HG03439 (cell line): ENCODE results near the gene OR4F15.
"Not testable (repeated sequence)": the region's sequence is repeated elsewhere in the genome, so short reads cannot be mapped to it uniquely, and the experiment has no call there.

Experiments used
- ATAC-seq: cut with Tn5 transposase; IDR thresholded peaks from one replicate; pipeline ENCODE4 v1.9.1; 2021; ENCODE audit warnings: mild to moderate bottlenecking, moderate library complexity; ENCODE audit not compliant: unreplicated experiment

The OR4F15 gene, protein sequence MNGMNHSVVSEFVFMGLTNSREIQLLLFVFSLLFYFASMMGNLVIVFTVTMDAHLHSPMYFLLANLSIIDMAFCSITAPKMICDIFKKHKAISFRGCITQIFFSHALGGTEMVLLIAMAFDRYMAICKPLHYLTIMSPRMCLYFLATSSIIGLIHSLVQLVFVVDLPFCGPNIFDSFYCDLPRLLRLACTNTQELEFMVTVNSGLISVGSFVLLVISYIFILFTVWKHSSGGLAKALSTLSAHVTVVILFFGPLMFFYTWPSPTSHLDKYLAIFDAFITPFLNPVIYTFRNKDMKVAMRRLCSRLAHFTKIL

DNA sequence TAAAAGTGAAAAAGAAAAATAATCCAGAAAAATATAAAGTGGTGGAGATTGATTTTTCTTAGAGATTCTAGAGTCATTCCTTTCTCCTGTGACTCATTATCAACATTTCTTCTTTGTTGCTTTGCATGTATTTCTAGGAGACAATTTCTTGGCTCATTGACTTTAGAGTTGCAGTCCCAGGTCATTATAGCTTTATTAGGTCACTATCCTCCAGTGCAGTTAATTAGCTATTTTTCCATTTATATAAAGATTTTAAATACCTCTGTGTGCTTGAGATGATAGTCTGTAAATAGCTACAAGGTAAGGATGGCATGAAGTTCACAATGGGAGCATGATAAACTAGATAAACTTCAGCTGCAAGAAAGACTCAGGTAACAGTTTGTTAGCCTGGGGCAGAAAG lies at the start of gene OR4F15:
TSS of gene OR4F15 (plus strand) at position 301 of the 400 bp plus-strand sequence. CDS start 5,985 bp downstream, outside the sequence.
- no peak for ATAC-seq

DNA sequence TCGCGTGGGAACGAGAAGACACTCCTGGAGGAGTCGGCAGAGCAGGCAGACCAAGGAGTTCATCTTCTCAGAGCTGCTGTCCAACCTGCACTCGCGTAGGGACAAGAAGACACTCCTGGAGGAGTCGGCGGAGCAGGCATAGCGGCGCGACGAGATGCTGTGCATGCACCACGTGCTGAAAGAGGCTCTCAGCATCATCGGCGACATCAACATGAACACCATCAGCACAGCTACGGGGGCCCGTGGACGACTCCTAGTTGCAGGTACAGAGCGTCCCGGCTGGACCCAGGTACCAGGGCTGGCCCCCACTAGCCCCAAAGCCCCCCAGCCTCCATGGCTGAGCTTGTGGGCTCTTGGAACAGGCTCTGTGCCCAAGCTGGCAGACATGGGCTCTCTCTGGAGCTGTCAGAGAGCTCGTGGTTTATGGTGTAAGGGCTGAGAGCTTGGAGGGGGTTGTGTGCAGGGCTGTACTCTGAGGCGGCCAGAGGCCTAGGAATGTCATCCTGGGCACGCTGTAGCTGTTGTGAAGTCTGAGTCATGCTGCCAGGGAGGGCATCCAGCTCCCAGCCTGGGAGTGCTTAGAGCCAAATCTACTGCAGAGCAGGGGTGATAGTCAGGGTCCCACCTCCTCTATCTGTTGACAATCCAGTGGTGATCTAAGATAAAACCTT lies 47.2 kb upstream of the OR4F15 start:
- ATAC-seq, result not testable (repeated sequence)

DNA sequence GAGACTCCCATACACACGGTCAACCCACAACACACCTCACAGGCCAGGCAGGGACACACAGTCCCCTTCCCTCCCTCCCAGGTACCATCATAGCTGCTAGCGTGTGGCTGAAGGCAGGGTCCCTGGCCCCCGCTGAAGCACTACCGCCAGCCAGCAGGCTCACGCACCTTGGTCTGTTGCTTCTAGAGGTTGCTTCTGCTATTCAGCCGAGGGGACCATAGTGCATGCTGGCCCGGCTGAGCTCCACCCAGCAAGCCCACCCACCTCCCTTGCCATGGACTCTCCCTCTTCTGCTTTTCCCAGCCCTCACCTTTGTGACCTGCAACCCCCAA lies 46.7 kb upstream of the OR4F15 start:
- ATAC-seq, result not testable (repeated sequence)

GRCh38 chr15:101765772-101766456 lies 46.1 kb upstream of the OR4F15 start:
- ATAC-seq, result no peak

DNA sequence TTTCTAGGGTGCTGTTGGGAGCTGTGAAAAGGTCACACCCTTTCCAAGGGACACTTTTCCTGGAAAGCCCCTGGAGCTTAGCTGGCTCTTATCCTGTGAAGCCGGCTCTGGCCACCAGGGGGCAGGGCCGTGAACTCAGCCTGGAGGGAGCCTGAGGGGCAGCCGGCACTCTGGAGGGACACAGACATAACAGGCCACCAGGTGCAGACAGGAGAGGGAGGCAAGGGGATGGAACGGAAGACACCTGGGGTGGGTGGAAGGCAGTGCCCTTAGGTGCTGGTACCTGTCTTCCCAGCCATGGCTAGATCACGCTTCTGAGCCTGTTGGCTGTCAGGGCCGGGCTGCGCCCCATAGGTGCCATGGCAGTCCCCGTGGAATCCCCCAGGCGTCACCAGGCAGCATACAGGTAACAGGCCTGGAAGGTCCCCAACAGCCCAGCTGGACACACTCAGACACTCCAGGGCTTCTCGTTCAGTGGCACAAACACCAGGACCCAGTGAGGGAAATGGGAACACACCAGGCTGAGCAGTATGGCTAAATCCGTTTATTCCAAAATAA lies 44.8 kb upstream of the OR4F15 start:
- ATAC-seq, result not testable (repeated sequence)

DNA sequence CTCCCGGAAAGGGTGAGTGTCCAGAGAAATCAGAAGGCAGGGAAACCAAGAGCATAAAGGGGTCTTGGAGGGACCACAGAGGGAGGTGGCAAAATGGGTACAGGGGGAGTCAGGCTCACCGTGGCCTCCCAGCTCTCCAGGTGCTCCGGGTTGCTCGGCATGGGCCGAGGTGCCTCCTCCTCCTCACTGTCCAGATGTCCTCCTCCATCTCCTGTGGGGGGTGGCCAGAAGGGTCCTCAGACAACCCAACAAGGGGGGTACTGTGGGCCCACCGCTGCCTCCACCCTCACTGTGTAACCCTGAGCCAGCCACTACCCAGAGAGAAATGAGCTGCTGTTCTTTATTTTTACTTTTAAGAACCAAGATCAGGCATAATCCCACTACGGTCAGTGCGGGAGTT lies 39.1 kb upstream of the OR4F15 start:
- ATAC-seq, result no peak

- ATAC-seq, result no peak
Measured at GRCh38 chr15:101773496-101774100, 38.4 kb upstream of the OR4F15 start.

- no peak for ATAC-seq
Measured at GRCh38 chr15:101775136-101775535, 36.9 kb upstream of the OR4F15 start.

- not testable (repeated sequence) for ATAC-seq
Measured at GRCh38 chr15:101778576-101778975, 33.4 kb upstream of the OR4F15 start.

DNA sequence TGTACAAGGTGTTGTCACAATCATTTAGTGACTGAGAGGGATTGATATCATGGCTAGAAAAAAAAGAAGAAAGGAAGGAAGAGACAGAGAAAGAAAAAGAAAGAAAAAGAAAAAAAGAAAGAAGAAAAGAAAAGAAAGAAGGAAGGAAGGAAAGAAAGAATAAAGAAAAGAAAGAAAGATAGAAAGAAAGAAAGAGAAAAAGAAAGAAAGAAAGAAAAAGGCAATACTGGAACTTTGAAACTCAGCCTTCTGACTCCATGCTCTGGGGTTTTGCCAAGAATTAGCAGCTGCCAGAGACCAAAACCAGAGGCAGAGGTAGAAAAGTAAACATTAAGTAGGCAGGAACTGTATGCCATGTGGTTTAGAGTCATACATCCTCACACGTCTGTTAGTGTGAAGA lies 31.8 kb upstream of the OR4F15 start:
- ATAC-seq, result not testable (repeated sequence)

DNA sequence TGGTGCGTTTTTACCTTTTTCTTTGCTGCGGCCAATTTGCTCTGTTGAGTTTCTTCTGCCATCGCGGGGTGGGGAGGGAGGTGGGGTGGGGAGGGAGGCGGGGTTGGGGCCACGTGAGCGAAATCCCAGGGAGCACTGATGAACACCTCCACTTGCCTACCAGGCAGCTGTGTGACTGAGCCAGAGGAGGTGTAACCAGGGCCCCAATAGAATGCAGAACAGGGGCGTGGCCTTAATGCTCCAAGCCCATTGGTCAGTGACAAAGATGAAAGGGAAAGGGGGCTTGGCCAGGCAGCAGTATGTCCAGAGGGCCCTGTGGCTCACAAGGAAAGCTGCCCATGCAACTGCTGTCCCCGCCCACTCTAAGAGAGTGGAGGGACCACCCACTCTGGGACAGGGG lies 30.1 kb upstream of the OR4F15 start:
- no peak for ATAC-seq

DNA sequence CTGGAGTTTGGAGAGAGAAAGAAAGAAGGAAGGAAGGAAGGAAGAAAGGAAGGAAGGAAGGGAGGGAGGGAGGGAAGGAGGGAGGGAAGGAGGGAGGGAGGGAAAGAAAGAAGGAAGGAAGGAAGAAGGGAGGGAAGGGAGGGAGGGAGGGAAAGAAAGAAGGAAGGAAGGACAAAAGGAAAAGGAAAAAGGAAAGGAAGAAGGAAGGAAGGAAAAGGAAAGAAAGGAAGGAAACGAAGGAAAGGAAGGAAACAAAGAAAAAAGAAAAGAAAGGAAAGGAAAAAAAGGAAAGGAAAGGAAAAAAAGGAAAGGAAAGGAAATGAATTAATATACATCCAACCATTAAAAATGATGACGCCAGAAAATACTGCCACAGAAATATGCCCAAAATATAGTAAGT lies 27.4 kb upstream of the OR4F15 start:
- ATAC-seq, result no peak

- not testable (repeated sequence) for ATAC-seq
Measured at GRCh38 chr15:101786422-101786821, 25.6 kb upstream of the OR4F15 start.

- not testable (repeated sequence) for ATAC-seq
Measured at GRCh38 chr15:101788001-101788400, 24.0 kb upstream of the OR4F15 start.

DNA sequence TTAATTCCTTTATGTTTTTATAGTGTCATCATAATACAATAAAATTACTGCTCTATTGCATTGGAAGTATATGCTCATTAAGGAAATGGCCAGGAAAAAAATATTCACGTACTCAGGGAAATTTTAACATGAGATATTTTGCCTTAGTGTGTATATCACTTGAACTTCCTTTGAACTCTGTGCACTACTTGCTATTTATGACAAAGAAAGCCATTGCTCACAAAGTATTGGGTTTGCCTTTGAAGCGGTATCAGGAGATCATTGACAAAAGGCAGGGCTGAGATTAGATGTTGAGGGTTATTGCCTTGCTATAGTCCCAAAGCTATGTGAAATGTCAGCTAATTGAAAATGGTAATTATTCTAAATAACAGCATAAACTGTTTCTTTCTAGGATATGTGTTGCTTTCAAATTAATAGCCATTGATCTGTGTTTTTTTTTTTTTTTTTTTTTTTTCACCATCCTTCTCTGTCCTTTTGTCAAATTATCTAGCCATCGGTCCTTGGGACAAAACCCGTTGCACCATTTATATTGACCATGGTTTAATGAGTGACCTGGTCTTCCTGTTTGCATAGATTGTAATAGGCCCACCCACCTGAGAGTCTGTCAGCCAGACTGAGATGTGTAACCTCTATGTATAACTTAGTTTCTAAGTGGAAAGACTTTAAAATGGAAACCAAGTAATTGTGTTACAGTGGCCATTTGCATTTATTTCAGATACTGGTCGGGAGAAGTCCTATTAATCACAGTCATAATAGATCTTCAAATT lies 23.3 kb upstream of the OR4F15 start:
- ATAC-seq, result not testable (repeated sequence)

DNA sequence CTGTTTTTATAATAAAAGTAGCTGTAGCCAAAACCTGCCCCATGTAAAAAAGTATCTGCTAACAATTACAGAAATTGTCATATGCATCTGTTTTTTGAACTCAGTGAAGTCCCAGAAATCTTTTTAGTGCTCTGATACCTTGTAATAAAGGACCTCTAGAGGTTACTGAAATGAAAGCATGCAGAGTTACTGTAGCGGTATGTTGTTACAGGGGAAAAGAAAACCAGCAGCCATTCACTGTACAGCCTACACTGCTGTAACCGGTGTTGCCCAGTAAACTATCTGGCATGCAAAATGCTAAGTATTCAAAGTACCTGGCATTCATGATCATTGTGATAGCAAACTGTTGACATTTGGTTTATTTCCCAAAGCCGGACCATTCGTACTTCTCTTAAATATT lies 21.3 kb upstream of the OR4F15 start:
- not testable (repeated sequence) for ATAC-seq

DNA sequence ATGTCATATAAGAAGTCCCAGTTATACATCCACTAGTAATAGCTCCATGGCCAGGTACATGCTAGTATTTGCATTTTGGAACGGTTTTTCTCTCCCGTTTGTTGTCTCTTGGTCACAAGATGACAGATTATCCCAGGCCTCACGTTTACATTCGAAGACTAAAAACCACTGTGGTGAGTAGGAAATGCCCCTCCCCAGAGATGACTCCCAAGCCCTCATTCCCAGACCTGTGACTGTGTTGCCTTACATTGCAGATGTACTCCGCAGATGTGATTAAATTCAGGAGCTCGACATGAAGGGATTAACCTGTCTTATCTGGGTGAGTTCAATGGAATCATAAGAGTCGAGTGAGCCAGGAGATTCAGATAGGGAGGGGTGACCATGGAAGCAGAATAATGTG lies 18.0 kb upstream of the OR4F15 start:
- ATAC-seq, result not testable (repeated sequence)

GRCh38 chr15:101795455-101795854 lies 16.5 kb upstream of the OR4F15 start:
- no peak for ATAC-seq

- ATAC-seq, result no peak
Measured at GRCh38 chr15:101799665-101800064, 12.3 kb upstream of the OR4F15 start.

GRCh38 chr15:101801048-101801447 lies 11.0 kb upstream of the OR4F15 start:
- no peak for ATAC-seq
